ENCODE data around the gene DYRK1A.

Gene DYRK1A

GRCh38 chr21:37558676-37559211 lies 192.2 kb downstream of the DYRK1A start:
- no peak for TF ChIP-seq CTCF (IDR thresholded peaks at IDR 0.05; ENCODE audit: poor library complexity, severe bottlenecking)
- H3K27me3 ChIP-seq (ENCODE audit: insufficient read depth, poor library complexity, severe bottlenecking): no peaks in the 10 kb centered on the region
- H3K9me3 ChIP-seq (ENCODE audit: severe bottlenecking): no peaks in the 10 kb centered on the region
- DNase-seq (ENCODE audit: low spot score) (no peak), ATAC-seq (ENCODE audit: low read depth) (no peak)
- no peak overlapping the region for H3K27ac ChIP-seq (ENCODE audit: poor library complexity, severe bottlenecking)
- no peaks in the 10 kb centered on the region for H3K4me1 ChIP-seq (ENCODE audit: insufficient read depth, poor library complexity, severe bottlenecking)
- no peaks in the 10 kb centered on the region for H3K36me3 ChIP-seq (ENCODE audit: low read depth)
- H3K4me3 ChIP-seq (ENCODE audit: severe bottlenecking): no peak overlapping the region

- DNase-seq (ENCODE audit: low spot score): no peak
- H3K27ac ChIP-seq (ENCODE audit: poor library complexity, severe bottlenecking): no peak overlapping the region
- no peaks in the 10 kb centered on the region for H3K36me3 ChIP-seq (ENCODE audit: low read depth)
- H3K4me3 ChIP-seq (ENCODE audit: severe bottlenecking): no peak overlapping the region
- no peaks in the 10 kb centered on the region for H3K27me3 ChIP-seq (ENCODE audit: insufficient read depth, poor library complexity, severe bottlenecking)
- no peaks in the 10 kb centered on the region for H3K4me1 ChIP-seq (ENCODE audit: insufficient read depth, poor library complexity, severe bottlenecking)
- no peak for ATAC-seq (ENCODE audit: low read depth)
- TF ChIP-seq CTCF (IDR thresholded peaks at IDR 0.05; ENCODE audit: poor library complexity, severe bottlenecking): no peak
- no peaks in the 10 kb centered on the region for H3K9me3 ChIP-seq (ENCODE audit: severe bottlenecking)
These were observed 193.8 kb downstream of the DYRK1A start for GRCh38 chr21:37560385-37560784.

DNA sequence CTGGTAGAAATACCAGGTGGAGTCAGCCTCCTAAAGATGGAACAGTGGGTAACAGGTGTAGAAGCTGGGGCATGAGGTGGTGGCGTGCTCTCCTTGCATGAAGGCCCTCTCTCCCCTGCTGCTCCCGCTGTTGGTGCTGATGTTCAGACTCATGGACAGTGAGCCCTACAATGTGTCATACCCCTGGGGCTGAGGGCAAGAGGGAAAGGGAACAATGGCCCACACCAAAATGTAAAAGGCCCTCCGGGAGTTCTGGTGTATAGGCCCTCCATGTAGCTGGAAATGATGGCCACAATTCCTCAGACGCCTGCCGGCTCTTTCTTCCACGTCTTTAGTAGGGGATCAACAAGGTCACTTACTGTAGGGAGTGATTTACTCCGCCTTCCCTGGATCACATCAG lies 194.9 kb downstream of the DYRK1A start:
- DNase-seq (ENCODE audit: low spot score): no peak
- Histone ChIP-seq H3K36me3 (ENCODE audit: low read depth) (no peaks in the 10 kb centered on the region), H3K4me3 (ENCODE audit: severe bottlenecking) (no peak overlapping the region), H3K4me1 (ENCODE audit: insufficient read depth, poor library complexity, severe bottlenecking) (no peaks in the 10 kb centered on the region), H3K9me3 (ENCODE audit: severe bottlenecking) (no peaks in the 10 kb centered on the region), H3K27me3 (ENCODE audit: insufficient read depth, poor library complexity, severe bottlenecking) (no peaks in the 10 kb centered on the region), H3K27ac (ENCODE audit: poor library complexity, severe bottlenecking) (no peak overlapping the region)
- no peak for TF ChIP-seq CTCF (IDR thresholded peaks at IDR 0.05; ENCODE audit: poor library complexity, severe bottlenecking)
- no peak for ATAC-seq (ENCODE audit: low read depth)

DNA sequence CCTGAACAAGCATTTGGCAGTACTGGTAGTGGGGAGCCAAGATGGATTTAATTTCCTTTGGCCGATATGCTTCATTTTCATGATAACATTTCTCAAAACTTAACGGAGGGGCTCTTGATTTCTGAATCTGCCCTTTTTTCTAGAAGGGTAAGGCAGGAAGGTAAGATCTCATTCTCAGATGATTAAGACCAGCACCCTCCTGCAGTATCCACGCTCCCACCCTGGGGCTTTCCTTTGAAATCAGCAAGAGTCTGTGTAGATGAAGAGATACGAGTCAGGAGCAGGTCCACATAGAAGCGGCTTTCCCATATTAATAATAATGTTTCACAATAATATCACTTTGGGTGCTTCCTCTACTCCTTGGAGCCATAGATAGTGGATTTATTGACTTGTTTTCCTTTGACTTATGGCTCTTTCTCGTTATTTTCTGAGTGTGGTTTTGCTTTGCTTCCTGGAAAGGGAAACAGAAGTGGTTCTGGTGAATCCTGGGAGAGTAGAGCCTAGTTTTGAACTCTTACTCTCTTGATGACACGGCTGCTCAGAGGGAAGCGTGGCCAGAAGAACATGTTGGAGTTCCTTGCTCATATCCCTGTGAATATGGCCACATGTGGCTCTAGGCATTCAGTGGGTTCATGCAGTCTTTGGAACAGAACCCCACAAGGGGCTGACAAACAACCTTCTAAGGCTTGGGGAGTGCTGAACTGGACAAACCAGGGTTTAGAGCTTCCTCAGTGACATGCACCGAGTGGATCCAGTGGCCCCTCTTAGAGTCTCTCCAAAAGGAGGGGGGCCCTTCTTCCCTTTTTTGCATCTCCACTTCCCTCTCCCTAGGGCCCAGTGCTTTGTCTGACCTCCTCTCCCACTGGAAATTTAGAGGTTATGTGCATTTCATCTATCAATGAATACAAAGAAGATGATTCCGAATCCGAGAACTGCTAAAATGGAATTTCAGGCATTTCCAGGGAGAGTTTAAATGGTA lies 195.7 kb downstream of the DYRK1A start:
- no peak for ATAC-seq (ENCODE audit: low read depth)
- no peak for TF ChIP-seq CTCF (IDR thresholded peaks at IDR 0.05; ENCODE audit: poor library complexity, severe bottlenecking)
- Histone ChIP-seq H3K27me3 (ENCODE audit: insufficient read depth, poor library complexity, severe bottlenecking) (no peaks in the 10 kb centered on the region), H3K4me1 (ENCODE audit: insufficient read depth, poor library complexity, severe bottlenecking) (no peaks in the 10 kb centered on the region), H3K4me3 (ENCODE audit: severe bottlenecking) (no peak overlapping the region), H3K9me3 (ENCODE audit: severe bottlenecking) (no peaks in the 10 kb centered on the region), H3K27ac (ENCODE audit: poor library complexity, severe bottlenecking) (no peak overlapping the region), H3K36me3 (ENCODE audit: low read depth) (no peaks in the 10 kb centered on the region)
- DNase-seq (ENCODE audit: low spot score): no peak

All from RWPE2 (cell line).